H1 (cell line): Measurements from ENCODE around the gene CD151. TPM values are rescaled to one million over a fixed set of nuclear protein-coding genes. Genes with fewer than 3 reads are reported as not detected.

Source experiments
- BACH1 ChIP-seq: IDR thresholded peaks from 2 replicates; pipeline ENCODE4 v1.6.1; 2012; ENCODE audit warnings: low read length, improper control_type of control experiment
- RXRA ChIP-seq: IDR thresholded peaks from 2 replicates; pipeline ENCODE4 v1.6.1; 2011; ENCODE audit warnings: low read depth, mild to moderate bottlenecking, low read length, moderate library complexity; ENCODE audit not compliant: insufficient read depth
- SIRT6 ChIP-seq: IDR thresholded peaks from one replicate; pipeline ENCODE4 v1.7.1; 2012; ENCODE audit warnings: low read length, inconsistent platforms
- TCF12 ChIP-seq: IDR thresholded peaks from 2 replicates; pipeline ENCODE4 v1.6.1; 2011; ENCODE audit warnings: low read depth, mild to moderate bottlenecking, low read length
- polyA plus RNA-seq, 7 experiments: library from polyadenylated mRNA; depleted of rRNA in 3 of 7; stranded (reverse) in 5 of 7; unstranded in 2 of 7; fragments of >200 nt in 5 of 7; fragments of 200-250 nt in 2 of 7; gene quantifications; 1 replicate in 5 of 7; 2 replicates in 1 of 7; 4 replicates in 1 of 7; pipeline versions ENCODE4 v1.2.1 to v1.2.3, GENCODE V29; 2011 to 2013; ENCODE audit warnings: missing spikeins in 2 of 7, mixed read lengths in 2 of 7
- total RNA-seq: library from RNA; stranded (reverse); fragmentation: NEBNext Ultra II Directional; extraction: Animal tissue kit (Norgen Biotek cat#: 25700); gene quantifications from 2 replicates; pipeline ENCODE4 v1.2.1, GENCODE V29; 2021
- TF ChIP-seq, protein P1 (sequence below): fragments of 300-600 bp; sonication (generic); IDR thresholded peaks from 2 replicates; pipeline ENCODE4 v1.7.1; 2012; ENCODE audit warnings: low read length, moderate library complexity, mild to moderate bottlenecking, inconsistent platforms; ENCODE audit not compliant: insufficient replicate concordance
- TF ChIP-seq, protein P2 (sequence below): IDR thresholded peaks from 2 replicates; pipeline ENCODE4 v1.6.1; 2011; ENCODE audit warnings: low read length, improper control_type of control experiment

CD151 gene
- total and polyA plus RNA-seq, 2 of the 8 experiments (the other 6 are each of a cell fraction or from before 2014, with no cell fraction given) = 101 to 212 TPM

DNA sequence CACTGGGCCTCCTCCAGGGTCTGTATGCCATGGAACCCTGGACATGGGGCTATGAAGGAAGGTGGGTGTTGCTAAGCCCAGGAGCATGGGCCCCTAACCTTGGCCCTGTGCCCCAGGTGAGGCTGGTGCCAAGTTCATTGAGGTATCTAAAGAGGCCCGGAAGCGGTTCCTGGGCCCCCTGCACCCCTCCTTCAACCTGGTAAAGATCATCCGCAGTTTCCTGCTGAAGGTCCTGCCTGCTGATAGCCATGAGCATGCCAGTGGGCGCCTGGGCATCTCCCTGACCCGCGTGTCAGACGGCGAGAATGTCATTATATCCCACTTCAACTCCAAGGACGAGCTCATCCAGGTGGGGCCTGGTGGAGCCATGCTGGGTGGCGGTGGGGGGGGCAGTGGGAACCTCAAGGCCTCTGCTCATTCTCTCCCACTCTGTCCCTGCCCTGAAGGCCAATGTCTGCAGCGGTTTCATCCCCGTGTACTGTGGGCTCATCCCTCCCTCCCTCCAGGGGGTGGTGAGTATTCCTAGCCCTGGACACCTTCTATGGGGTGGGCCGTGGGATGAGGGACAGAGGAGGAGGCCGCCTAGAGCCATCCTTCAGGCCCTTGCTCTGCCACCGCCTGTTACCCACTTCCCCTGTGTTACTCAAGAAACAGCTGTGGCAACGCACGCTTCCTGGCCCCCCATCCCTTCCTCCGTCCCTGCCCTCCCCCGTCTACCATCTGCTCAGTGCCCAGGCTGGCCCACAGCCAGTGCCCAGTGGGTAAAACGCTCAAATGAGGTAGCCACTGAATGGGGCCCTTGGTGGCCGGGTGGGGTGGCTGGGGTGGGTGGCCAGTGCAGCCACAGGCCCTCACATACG lies 11.0 kb upstream of the CD151 start (continued):
- TF ChIP-seq BACH1 (no peak), TCF12 (no peak), SIRT6 (no peak), RXRA (no peak)
- TF ChIP-seq, protein P1, sequence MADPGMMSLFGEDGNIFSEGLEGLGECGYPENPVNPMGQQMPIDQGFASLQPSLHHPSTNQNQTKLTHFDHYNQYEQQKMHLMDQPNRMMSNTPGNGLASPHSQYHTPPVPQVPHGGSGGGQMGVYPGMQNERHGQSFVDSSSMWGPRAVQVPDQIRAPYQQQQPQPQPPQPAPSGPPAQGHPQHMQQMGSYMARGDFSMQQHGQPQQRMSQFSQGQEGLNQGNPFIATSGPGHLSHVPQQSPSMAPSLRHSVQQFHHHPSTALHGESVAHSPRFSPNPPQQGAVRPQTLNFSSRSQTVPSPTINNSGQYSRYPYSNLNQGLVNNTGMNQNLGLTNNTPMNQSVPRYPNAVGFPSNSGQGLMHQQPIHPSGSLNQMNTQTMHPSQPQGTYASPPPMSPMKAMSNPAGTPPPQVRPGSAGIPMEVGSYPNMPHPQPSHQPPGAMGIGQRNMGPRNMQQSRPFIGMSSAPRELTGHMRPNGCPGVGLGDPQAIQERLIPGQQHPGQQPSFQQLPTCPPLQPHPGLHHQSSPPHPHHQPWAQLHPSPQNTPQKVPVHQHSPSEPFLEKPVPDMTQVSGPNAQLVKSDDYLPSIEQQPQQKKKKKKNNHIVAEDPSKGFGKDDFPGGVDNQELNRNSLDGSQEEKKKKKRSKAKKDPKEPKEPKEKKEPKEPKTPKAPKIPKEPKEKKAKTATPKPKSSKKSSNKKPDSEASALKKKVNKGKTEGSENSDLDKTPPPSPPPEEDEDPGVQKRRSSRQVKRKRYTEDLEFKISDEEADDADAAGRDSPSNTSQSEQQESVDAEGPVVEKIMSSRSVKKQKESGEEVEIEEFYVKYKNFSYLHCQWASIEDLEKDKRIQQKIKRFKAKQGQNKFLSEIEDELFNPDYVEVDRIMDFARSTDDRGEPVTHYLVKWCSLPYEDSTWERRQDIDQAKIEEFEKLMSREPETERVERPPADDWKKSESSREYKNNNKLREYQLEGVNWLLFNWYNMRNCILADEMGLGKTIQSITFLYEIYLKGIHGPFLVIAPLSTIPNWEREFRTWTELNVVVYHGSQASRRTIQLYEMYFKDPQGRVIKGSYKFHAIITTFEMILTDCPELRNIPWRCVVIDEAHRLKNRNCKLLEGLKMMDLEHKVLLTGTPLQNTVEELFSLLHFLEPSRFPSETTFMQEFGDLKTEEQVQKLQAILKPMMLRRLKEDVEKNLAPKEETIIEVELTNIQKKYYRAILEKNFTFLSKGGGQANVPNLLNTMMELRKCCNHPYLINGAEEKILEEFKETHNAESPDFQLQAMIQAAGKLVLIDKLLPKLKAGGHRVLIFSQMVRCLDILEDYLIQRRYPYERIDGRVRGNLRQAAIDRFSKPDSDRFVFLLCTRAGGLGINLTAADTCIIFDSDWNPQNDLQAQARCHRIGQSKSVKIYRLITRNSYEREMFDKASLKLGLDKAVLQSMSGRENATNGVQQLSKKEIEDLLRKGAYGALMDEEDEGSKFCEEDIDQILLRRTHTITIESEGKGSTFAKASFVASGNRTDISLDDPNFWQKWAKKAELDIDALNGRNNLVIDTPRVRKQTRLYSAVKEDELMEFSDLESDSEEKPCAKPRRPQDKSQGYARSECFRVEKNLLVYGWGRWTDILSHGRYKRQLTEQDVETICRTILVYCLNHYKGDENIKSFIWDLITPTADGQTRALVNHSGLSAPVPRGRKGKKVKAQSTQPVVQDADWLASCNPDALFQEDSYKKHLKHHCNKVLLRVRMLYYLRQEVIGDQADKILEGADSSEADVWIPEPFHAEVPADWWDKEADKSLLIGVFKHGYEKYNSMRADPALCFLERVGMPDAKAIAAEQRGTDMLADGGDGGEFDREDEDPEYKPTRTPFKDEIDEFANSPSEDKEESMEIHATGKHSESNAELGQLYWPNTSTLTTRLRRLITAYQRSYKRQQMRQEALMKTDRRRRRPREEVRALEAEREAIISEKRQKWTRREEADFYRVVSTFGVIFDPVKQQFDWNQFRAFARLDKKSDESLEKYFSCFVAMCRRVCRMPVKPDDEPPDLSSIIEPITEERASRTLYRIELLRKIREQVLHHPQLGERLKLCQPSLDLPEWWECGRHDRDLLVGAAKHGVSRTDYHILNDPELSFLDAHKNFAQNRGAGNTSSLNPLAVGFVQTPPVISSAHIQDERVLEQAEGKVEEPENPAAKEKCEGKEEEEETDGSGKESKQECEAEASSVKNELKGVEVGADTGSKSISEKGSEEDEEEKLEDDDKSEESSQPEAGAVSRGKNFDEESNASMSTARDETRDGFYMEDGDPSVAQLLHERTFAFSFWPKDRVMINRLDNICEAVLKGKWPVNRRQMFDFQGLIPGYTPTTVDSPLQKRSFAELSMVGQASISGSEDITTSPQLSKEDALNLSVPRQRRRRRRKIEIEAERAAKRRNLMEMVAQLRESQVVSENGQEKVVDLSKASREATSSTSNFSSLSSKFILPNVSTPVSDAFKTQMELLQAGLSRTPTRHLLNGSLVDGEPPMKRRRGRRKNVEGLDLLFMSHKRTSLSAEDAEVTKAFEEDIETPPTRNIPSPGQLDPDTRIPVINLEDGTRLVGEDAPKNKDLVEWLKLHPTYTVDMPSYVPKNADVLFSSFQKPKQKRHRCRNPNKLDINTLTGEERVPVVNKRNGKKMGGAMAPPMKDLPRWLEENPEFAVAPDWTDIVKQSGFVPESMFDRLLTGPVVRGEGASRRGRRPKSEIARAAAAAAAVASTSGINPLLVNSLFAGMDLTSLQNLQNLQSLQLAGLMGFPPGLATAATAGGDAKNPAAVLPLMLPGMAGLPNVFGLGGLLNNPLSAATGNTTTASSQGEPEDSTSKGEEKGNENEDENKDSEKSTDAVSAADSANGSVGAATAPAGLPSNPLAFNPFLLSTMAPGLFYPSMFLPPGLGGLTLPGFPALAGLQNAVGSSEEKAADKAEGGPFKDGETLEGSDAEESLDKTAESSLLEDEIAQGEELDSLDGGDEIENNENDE = no peak
- TF ChIP-seq, protein P2, sequence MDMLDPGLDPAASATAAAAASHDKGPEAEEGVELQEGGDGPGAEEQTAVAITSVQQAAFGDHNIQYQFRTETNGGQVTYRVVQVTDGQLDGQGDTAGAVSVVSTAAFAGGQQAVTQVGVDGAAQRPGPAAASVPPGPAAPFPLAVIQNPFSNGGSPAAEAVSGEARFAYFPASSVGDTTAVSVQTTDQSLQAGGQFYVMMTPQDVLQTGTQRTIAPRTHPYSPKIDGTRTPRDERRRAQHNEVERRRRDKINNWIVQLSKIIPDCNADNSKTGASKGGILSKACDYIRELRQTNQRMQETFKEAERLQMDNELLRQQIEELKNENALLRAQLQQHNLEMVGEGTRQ = no peak
